CD4-positive, alpha-beta T cell (primary cell): ENCODE results near the gene ERP27. TPM values are rescaled to one million over a fixed set of nuclear protein-coding genes. Genes with fewer than 3 reads are reported as not detected.

Source experiments
- ATAC-seq: fragments of 200-7000 bp; cut with Tn5 transposase; one replicate; pipeline ENCODE4 v1.10.0; 2022; ENCODE audit warnings: mild to moderate bottlenecking; ENCODE audit not compliant: poor library complexity
- CTCF ChIA-PET: fragments of 350-600 bp; sonication (Branson Sonifier 250); formaldehyde crosslinking; loops from one replicate; lab custom pipeline; 2021; ENCODE audit warnings: antibody characterized with exemption, inconsistent platforms; lab: Charles Lee
- POLR2A ChIA-PET: fragments of 350-600 bp; sonication (Branson Sonifier 250); formaldehyde crosslinking; loops from one replicate; lab custom pipeline; 2021; ENCODE audit warnings: antibody characterized with exemption, inconsistent platforms; lab: Charles Lee
- DNase-seq, 14 experiments: peaks; one replicate each; pipeline ENCODE4 v3.0.0-alpha.2; 2013 to 2020; ENCODE audit warnings: mixed read lengths in 2 of 14
- H3K27ac ChIP-seq, 2 donors: one replicate each; pipeline versions ENCODE4 v1.5.1 to v1.7.0; 2013; ENCODE audit warnings: low read length in 2 of 2, low read depth in 1 of 2, mild to moderate bottlenecking in 1 of 2
- H3K27me3 ChIP-seq, 2 experiments: 1 replicate in 1 of 2; 2 replicates in 1 of 2; pipeline versions ENCODE4 v1.6.1 to v1.7.0; 2013; ENCODE audit warnings: low read length in 2 of 2, control low read depth in 1 of 2, mild to moderate bottlenecking in 1 of 2, moderate library complexity in 1 of 2; ENCODE audit not compliant: insufficient read depth in 2 of 2, control insufficient read depth in 1 of 2
- H3K36me3 ChIP-seq: one replicate; pipeline ENCODE4 v1.6.1; 2013; ENCODE audit warnings: low read length, control low read depth; ENCODE audit not compliant: insufficient read depth
- H3K4me1 ChIP-seq: one replicate; pipeline ENCODE4 v1.6.1; 2013; ENCODE audit warnings: low read length, control low read depth; ENCODE audit not compliant: insufficient read depth
- H3K4me3 ChIP-seq: one replicate; pipeline ENCODE4 v1.5.1; 2013; ENCODE audit warnings: mild to moderate bottlenecking, low read length, moderate library complexity
- H3K9me3 ChIP-seq, 2 experiments: 1 replicate in 1 of 2; 2 replicates in 1 of 2; pipeline versions ENCODE4 v1.6.1 to v1.7.0; 2013; ENCODE audit warnings: low read length in 2 of 2, mild to moderate bottlenecking in 2 of 2, control low read depth in 1 of 2, moderate library complexity in 1 of 2; ENCODE audit not compliant: control insufficient read depth in 1 of 2, insufficient read depth in 1 of 2
- H3K27ac Mint-ChIP-seq: one replicate; pipeline ENCODE4 v1.8.0; 2020; ENCODE audit warnings: mixed read lengths
- H3K27me3 Mint-ChIP-seq: one replicate; pipeline ENCODE4 v1.8.0; 2021; ENCODE audit warnings: mixed read lengths
- H3K36me3 Mint-ChIP-seq: one replicate; pipeline ENCODE4 v1.8.0; 2021; ENCODE audit warnings: low read depth, mixed read lengths
- H3K4me1 Mint-ChIP-seq: one replicate; pipeline ENCODE4 v1.8.0; 2021; ENCODE audit warnings: low read depth, mixed read lengths
- H3K4me3 Mint-ChIP-seq: one replicate; pipeline ENCODE4 v1.8.0; 2020; ENCODE audit warnings: mild to moderate bottlenecking, mixed read lengths
- H3K9me3 Mint-ChIP-seq: one replicate; pipeline ENCODE4 v1.8.0; 2020; ENCODE audit warnings: mixed read lengths
- CTCF ChIP-seq: fragments of 200-600 bp; IDR thresholded peaks from one replicate; pipeline ENCODE4 v1.8.0; 2022; ENCODE audit warnings: antibody characterized with exemption, mild to moderate bottlenecking
- intact Hi-C, 2 experiments: fragments of 100-400 bp; cut with DNase I in 1 of 2; cut with micrococcal nuclease in 1 of 2; formaldehyde crosslinking; loops; one replicate each; pipeline versions ENCODE4 v1.15.1 to v1.9.0; 2023 to 2025; cut with DNase I, micrococcal nuclease
- total RNA-seq, 174 experiments: library from RNA in 2 of 174; stranded (reverse) in 2 of 174; gene quantifications; one replicate each; pipeline ENCODE4 v1.2.3 and lab custom pipeline; 2021 to 2026

Gene ERP27
- total RNA-seq, 2 experiments from 2014 or later = 16.2 to 17.1 TPM

- DNase-seq = no peak
- no peak for ATAC-seq
- H3K27me3 Mint-ChIP-seq = no peaks in the 10 kb centered on the region
- intact Hi-C loops = loop anchor here in 1 of 2 experiments (10.0 kb wide), 1 partner anchor 689 kb away; no protein-coding TSS in a partner anchor
- no peak overlapping the region for H3K27ac Mint-ChIP-seq
- ChIA-PET CTCF (interaction anchor here (1.2 kb wide), 1 partner anchor 24 kb away, joined by 3 read pairs; no protein-coding TSS in a partner anchor), POLR2A (no interaction called here)
- H3K4me1 Mint-ChIP-seq = peaks cover 14% of the 10 kb centered on the region
- H3K36me3 ChIP-seq = peaks cover 63% of the 10 kb centered on the region
- H3K4me3 Mint-ChIP-seq = no peak overlapping the region
- H3K36me3 Mint-ChIP-seq = peaks cover 94% of the 10 kb centered on the region
- no peaks in the 10 kb centered on the region for H3K4me1 ChIP-seq
- no peak overlapping the region for H3K27ac ChIP-seq
- no peak for TF ChIP-seq CTCF
- H3K4me3 ChIP-seq = no peak overlapping the region
- no peaks in the 10 kb centered on the region for H3K27me3 ChIP-seq
- no peaks in the 10 kb centered on the region for H3K9me3 Mint-ChIP-seq
- no peaks in the 10 kb centered on the region for H3K9me3 ChIP-seq
These were observed 25.0 kb downstream of the ERP27 start for GRCh38 chr12:14913381-14913781.

GRCh38 chr12:14911131-14911530, 27.2 kb downstream of the ERP27 start:
- Histone ChIP-seq H3K27me3 (no peaks in the 10 kb centered on the region), H3K9me3 (no peaks in the 10 kb centered on the region), H3K27ac (no peak overlapping the region), H3K4me3 (no peak overlapping the region), H3K4me1 (no peaks in the 10 kb centered on the region), H3K36me3 (peaks cover 40% of the 10 kb centered on the region)
- CTCF ChIA-PET = interaction anchor here (1.4 kb wide), 1 partner anchor 85 kb away, joined by 4 read pairs; no protein-coding TSS in a partner anchor
- intact Hi-C loops = loop anchor here in 1 of 2 experiments (10.0 kb wide), 1 partner anchor 686 kb away; no protein-coding TSS in a partner anchor
- H3K27ac Mint-ChIP-seq = no peak overlapping the region
- no peaks in the 10 kb centered on the region for H3K27me3 Mint-ChIP-seq
- POLR2A ChIA-PET = no interaction called here
- DNase-seq (no peak), ATAC-seq (no peak)
- TF ChIP-seq CTCF = no peak
- peaks cover 14% of the 10 kb centered on the region for H3K4me1 Mint-ChIP-seq
- H3K36me3 Mint-ChIP-seq = peaks cover 88% of the 10 kb centered on the region
- no peak overlapping the region for H3K4me3 Mint-ChIP-seq
- H3K9me3 Mint-ChIP-seq = no peaks in the 10 kb centered on the region

- Mint-ChIP-seq H3K27ac (no peak overlapping the region), H3K36me3 (peaks cover 80% of the 10 kb centered on the region), H3K9me3 (no peaks in the 10 kb centered on the region), H3K4me1 (peaks cover 17% of the 10 kb centered on the region), H3K4me3 (no peak overlapping the region), H3K27me3 (no peaks in the 10 kb centered on the region)
- H3K4me1 ChIP-seq = no peaks in the 10 kb centered on the region
- no peaks in the 10 kb centered on the region for H3K27me3 ChIP-seq
- peaks cover 32% of the 10 kb centered on the region for H3K36me3 ChIP-seq
- TF ChIP-seq CTCF = no peak
- intact Hi-C loops = loop anchor here in 1 of 2 experiments (10.0 kb wide), 1 partner anchor 686 kb away; no protein-coding TSS in a partner anchor
- DNase-seq = no peak
- POLR2A ChIA-PET = no interaction called here
- ATAC-seq = no peak
- no peaks in the 10 kb centered on the region for H3K9me3 ChIP-seq
- no peak overlapping the region for H3K4me3 ChIP-seq
- H3K27ac ChIP-seq = no peak overlapping the region
- CTCF ChIA-PET = interaction anchor here (1.4 kb wide), 1 partner anchor 85 kb away, joined by 4 read pairs; no protein-coding TSS in a partner anchor
These were observed 28.0 kb downstream of the ERP27 start for GRCh38 chr12:14910090-14910915.
